ENCODE measurements around the gene NADSYN1.
A peak's percentile ranks its signal among the peaks of the same experiment; 100 is the strongest.

The NADSYN1 gene

GRCh38 chr11:71433648-71434450 lies 19.2 kb upstream of the NADSYN1 start:
- DNase-seq (ENCODE audit: low spot score), result no peak

GRCh38 chr11:71434576-71435130 lies 18.4 kb upstream of the NADSYN1 start:
- DNase-seq (ENCODE audit: low spot score), result no peak

GRCh38 chr11:71435278-71435951 lies 17.6 kb upstream of the NADSYN1 start:
- no peak for DNase-seq (ENCODE audit: low spot score)

- DNase-seq (ENCODE audit: low spot score), result no peak
Measured at GRCh38 chr11:71436861-71437260, 16.1 kb upstream of the NADSYN1 start.

GRCh38 chr11:71437399-71437798 lies 15.6 kb upstream of the NADSYN1 start:
- no peak for DNase-seq (ENCODE audit: low spot score)

- DNase-seq (ENCODE audit: low spot score), result no peak
Measured at GRCh38 chr11:71437879-71438278, 15.1 kb upstream of the NADSYN1 start.

- no peak for DNase-seq (ENCODE audit: low spot score)
Measured at GRCh38 chr11:71438650-71439049, 14.4 kb upstream of the NADSYN1 start.

GRCh38 chr11:71440021-71440755 lies 12.8 kb upstream of the NADSYN1 start:
- DNase-seq (ENCODE audit: low spot score), result no peak

GRCh38 chr11:71441251-71441650 lies 11.8 kb upstream of the NADSYN1 start:
- DNase-seq (ENCODE audit: low spot score), result no peak

GRCh38 chr11:71442123-71442522 lies 10.9 kb upstream of the NADSYN1 start:
- DNase-seq (ENCODE audit: low spot score), result no peak

GRCh38 chr11:71442880-71443279 lies 10.1 kb upstream of the NADSYN1 start:
- no peak for DNase-seq (ENCODE audit: low spot score)

- DNase-seq (ENCODE audit: low spot score), result no peak
Measured at GRCh38 chr11:71443736-71444445, 9.1 kb upstream of the NADSYN1 start.

GRCh38 chr11:71444811-71445210 lies 8.2 kb upstream of the NADSYN1 start:
- no peak for DNase-seq (ENCODE audit: low spot score)

- DNase-seq (ENCODE audit: low spot score), result no peak
Measured at GRCh38 chr11:71446150-71446549, 6.9 kb upstream of the NADSYN1 start.

GRCh38 chr11:71446942-71447688 lies 5.9 kb upstream of the NADSYN1 start:
- peak; percentile 28 for DNase-seq (ENCODE audit: low spot score)

- DNase-seq (ENCODE audit: low spot score), result no peak
Measured at GRCh38 chr11:71447791-71448256, 5.2 kb upstream of the NADSYN1 start.

- peak; percentile 97 for DNase-seq (ENCODE audit: low spot score)
Measured at GRCh38 chr11:71448257-71449171, 4.5 kb upstream of the NADSYN1 start, which contains the start of gene DHCR7. Gene DHCR7, minus strand, starts transcription at chr11:71448393. Its CDS starts 3,441 bp downstream, at chr11:71444952.

- no peak for DNase-seq (ENCODE audit: low spot score)
Measured at GRCh38 chr11:71449596-71449995, 3.4 kb upstream of the NADSYN1 start.

- DNase-seq (ENCODE audit: low spot score), result no peak
Measured at GRCh38 chr11:71450507-71450906, 2.5 kb upstream of the NADSYN1 start.

- no peak for DNase-seq (ENCODE audit: low spot score)
Measured at GRCh38 chr11:71450939-71451338, 2.1 kb upstream of the NADSYN1 start.

Data from activated CD4-positive, alpha-beta T cell treated with anti-CD3 and anti-CD28 coated beads, Interleukin-2, Interleukin-4, amounts not matched to agents 100 ng/mL and 50 ng/mL, durations not matched to agents 16 hours and 8 hours (primary cell).